ENCODE results near the gene APEX1. TPM values are rescaled to one million over a fixed set of nuclear protein-coding genes. Genes with fewer than 3 reads are reported as not detected.

Gene APEX1
- 129 TPM for total RNA-seq

GRCh38 chr14:20454516-20455354 is at the start of gene APEX1, which contains the start of gene OSGEP:
TSS of gene APEX1 (plus strand) at chr14:20455226. CDS start at chr14:20455646, 420 bp downstream.
TSS of gene OSGEP (minus strand) at chr14:20454812. CDS start at chr14:20454683, 129 bp downstream.
- DNase-seq (ENCODE audit: low spot score): peak; percentile 99

GRCh38 chr14:20409226-20409625 is 45.8 kb upstream of the APEX1 start:
- DNase-seq (ENCODE audit: low spot score): no peak

GRCh38 chr14:20412411-20412810 is 42.6 kb upstream of the APEX1 start:
- no peak for DNase-seq (ENCODE audit: low spot score)

- DNase-seq (ENCODE audit: low spot score): peak; percentile 89
These were observed 41.9 kb upstream of the APEX1 start, which contains the start of gene TEP1 for GRCh38 chr14:20412876-20413743. TSS of gene TEP1 (minus strand) at chr14:20413501. CDS start at chr14:20408439, 5,062 bp downstream.

DNA sequence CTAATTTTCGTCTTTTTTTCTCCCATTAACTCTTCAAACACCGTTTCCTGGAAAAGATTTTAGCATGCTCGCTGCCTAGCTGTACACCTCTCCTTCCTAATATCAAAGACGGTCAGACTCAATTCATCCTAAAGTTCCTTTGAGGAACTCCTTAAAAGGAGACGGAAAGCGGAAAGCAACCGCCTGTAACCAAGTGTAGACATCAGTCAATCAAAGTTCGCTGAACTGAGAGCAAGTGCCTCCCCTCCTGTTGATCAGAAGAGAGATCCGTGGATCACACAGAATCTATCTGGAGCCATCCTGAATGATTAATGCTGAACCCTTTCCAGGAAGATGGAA is 41.3 kb upstream of the APEX1 start:
- no peak for DNase-seq (ENCODE audit: low spot score)

- peak; percentile 37 for DNase-seq (ENCODE audit: low spot score)
These were observed 39.2 kb upstream of the APEX1 start for GRCh38 chr14:20415782-20416206.

GRCh38 chr14:20416223-20416622 is 38.8 kb upstream of the APEX1 start:
- no peak for DNase-seq (ENCODE audit: low spot score)

GRCh38 chr14:20417250-20418186 is 37.5 kb upstream of the APEX1 start:
- DNase-seq (ENCODE audit: low spot score): no peak

GRCh38 chr14:20418501-20418909 is 36.5 kb upstream of the APEX1 start:
- DNase-seq (ENCODE audit: low spot score): peak; percentile 74

DNA sequence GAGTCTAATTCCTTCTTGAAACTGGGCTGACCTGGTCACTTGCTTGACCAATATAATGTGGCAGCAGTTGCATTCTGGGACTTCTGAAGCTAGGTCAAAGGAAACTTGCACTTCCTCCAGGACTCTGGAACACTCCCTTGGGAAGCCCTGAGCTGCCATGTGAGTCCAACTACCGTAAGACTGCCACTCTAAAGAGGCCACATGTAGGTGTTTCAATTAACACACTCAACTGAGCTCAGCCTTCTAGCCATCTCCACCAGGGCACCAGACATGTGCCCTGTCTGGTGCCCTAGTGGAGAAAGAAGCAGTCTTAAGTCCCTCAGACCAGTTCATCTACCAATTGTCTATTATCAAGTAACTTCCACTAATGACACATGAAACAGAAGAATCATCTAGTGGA is 35.6 kb upstream of the APEX1 start:
- DNase-seq (ENCODE audit: low spot score): no peak

GRCh38 chr14:20421267-20421666 is 33.8 kb upstream of the APEX1 start:
- no peak for DNase-seq (ENCODE audit: low spot score)

GRCh38 chr14:20422886-20423285 is 32.1 kb upstream of the APEX1 start:
- DNase-seq (ENCODE audit: low spot score): no peak

DNA sequence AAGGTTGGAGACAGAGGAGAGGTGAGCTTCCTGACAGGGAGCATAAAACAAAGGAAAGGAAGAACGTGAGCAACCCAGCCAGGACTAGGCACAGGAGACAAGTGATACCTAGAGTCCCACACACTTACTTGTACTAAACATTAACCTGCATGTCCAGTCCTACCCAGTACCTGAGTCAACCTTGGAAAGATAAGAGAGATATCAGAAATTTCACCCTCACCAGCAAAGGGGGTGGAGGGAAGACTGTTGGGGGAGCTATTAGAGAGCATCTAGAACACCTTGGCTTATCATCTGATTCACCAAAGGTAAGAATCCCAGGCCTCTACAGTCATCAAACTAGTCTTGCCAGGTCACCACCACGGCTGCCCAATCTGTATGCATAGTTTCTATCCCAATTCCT is 30.2 kb upstream of the APEX1 start:
- no peak for DNase-seq (ENCODE audit: low spot score)

DNA sequence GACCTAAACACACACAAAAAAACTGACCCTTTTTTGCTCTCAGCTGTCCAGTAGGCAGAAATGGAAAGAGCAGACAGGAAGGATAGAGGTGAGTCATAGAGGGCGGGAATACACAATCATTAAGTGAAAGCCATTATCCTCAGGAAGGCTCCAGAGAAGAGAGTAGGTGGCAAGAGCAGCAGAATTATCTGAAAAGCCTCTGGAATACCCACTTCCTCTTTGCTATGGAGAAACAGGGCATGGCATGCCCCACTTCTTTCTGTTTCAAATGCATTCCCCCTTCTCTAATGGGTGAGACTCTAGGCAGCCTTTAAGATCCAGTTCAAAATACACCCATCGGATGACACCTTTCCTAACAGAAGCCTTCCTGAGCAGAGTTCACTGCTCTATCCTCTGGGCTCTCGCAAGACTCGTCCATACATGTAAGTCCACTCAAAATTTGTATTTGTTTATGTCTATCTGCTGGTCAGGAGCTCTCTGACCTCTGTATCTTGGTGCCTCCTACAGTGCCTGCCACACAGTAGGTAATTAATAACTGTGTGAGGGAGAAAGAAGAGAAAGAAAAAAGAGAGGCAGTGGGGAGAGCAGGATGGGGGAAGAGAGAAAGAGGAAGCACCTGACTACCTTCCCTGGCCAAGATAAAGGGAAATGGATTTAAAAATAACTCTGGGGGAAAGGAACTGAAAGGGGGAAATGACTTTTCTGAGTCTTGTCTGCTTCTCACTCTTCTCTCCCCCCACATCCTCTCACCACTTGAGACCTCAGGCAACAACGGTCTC is 27.6 kb upstream of the APEX1 start:
- DNase-seq (ENCODE audit: low spot score): no peak

DNA sequence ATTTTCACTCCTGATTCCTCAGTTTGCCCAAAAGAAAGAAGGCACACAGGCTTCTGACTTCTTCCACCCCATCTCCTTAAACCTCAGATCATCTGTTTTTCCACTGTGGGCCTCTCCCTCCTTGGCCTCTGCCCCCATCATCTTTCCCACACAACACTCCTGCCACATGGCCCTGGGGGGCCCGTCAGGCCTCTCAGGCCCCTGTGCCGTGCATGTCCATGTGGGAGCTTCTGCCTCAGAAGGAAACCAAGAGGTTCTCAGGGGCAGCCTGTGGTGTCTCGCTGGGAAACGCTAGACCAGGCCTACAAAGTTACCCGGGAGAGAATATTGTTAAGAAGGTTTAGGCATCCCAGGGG is 27.0 kb upstream of the APEX1 start:
- DNase-seq (ENCODE audit: low spot score): no peak

DNA sequence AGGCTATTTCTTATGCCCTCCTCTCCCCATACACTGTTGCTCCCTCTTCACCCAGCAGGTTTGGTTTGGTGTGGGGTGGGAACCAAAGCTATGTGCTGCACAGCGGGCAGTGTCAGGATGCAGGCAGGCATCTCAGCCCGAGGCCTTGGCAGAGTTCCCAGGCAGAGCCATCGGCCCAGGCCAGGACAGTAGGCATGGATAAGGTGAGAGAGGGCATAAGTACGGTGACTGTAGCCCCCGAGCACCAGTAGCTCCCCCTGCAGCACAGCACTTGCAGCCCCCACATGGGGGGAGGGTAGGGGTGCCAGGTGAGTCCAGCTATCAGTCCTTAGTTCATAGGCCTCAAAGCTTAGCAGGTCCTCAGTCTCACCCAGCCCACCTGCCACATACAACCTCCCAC is 26.2 kb upstream of the APEX1 start:
- no peak for DNase-seq (ENCODE audit: low spot score)

- peak; percentile 62 for DNase-seq (ENCODE audit: low spot score)
These were observed 25.0 kb upstream of the APEX1 start for GRCh38 chr14:20429801-20430669.

DNA sequence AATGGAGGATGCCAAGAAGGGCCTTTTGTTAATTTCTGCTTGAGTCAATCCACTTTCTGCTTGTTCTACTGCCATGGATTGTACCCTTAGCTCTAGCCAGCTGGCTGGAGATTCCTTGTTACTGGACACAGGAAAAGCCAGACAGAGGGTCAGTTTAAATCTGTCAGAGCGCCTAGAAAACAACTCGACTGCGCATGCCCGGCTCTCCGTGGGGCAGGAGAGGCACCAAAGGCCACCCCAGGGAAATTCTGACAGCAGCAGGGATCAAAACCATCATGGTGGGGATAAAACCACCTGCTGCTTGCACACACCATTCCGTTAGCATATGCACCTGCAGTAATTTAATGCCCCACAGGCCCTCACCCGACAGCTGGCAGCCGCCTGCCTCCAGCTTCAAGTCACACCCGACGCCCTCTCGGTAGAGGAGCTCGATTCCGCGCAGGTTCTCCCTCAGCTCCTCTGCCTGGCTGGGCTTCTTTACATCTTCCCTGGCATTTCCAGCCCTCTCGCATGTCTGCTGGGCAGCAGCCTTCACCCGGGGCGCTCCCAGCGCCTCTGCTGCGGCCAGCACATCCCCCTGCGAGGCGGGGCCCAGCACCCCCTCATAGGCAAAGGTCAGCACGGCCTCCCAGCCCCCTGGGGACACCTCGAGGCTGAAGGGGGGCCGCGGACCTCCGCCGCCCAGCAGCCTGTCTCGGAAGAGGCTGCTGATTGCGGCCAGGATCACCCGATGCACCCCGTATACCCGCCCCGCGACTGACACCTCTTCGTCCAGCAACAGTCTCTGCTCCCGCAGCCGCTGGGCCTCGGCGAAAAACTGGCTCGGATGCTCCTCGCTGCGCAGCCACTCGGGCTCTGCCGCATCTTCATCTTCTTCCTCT is 20.1 kb upstream of the APEX1 start:
- DNase-seq (ENCODE audit: low spot score): peak; percentile 43

Data from mucosa of gallbladder (tissue), 1 donor.